Astrocyte (in vitro differentiated cells and primary cell): ENCODE data around the gene CPNE2.

Source experiments
- EZH2 ChIP-seq: IDR thresholded peaks from 2 replicates; pipeline ENCODE4 v1.6.1; 2012; ENCODE audit warnings: mild to moderate bottlenecking, low read length, inconsistent platforms; ENCODE audit not compliant: insufficient read depth
- TF ChIP-seq, protein P1 (sequence below): IDR thresholded peaks from 2 replicates; pipeline ENCODE4 v1.5.1; 2011; ENCODE audit warnings: low read depth, mild to moderate bottlenecking, inconsistent platforms, low read length, moderate library complexity; ENCODE audit not compliant: insufficient read depth

DNA sequence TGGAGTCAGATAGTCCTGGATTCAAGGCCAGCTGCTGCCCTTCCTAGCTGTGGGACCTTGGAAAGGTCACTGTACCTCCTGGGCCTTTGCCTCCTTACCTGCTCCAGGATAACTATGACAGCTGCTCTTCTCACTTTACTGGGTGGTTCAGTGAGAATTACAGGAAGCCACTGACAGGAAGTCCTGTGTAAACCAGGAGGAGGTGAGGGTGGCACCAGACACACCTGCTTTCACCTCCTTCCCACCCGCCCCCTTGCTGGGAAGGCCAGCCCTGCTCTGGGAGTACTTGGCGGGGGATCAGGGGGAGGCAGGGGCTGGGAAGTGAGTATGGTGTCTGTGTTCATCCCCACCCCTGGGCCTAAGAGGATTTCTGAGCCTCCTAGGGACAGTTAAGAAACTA, 42.6 kb downstream of the CPNE2 start:
- TF ChIP-seq, protein P1, sequence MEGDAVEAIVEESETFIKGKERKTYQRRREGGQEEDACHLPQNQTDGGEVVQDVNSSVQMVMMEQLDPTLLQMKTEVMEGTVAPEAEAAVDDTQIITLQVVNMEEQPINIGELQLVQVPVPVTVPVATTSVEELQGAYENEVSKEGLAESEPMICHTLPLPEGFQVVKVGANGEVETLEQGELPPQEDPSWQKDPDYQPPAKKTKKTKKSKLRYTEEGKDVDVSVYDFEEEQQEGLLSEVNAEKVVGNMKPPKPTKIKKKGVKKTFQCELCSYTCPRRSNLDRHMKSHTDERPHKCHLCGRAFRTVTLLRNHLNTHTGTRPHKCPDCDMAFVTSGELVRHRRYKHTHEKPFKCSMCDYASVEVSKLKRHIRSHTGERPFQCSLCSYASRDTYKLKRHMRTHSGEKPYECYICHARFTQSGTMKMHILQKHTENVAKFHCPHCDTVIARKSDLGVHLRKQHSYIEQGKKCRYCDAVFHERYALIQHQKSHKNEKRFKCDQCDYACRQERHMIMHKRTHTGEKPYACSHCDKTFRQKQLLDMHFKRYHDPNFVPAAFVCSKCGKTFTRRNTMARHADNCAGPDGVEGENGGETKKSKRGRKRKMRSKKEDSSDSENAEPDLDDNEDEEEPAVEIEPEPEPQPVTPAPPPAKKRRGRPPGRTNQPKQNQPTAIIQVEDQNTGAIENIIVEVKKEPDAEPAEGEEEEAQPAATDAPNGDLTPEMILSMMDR = no peak
- TF ChIP-seq EZH2 = no peak
